Neural cell (in vitro differentiated cells): Measurements from ENCODE around the gene SDF4. TPM values are rescaled to one million over a fixed set of nuclear protein-coding genes. Genes with fewer than 3 reads are reported as not detected.

Source experiments
- H2AFZ ChIP-seq: fragments of 200-600, 300-800 bp; sonication (generic), shearing (Covaris generic); 2 replicates; pipeline ENCODE4 v1.6.0; 2014; ENCODE audit warnings: low read depth, mild to moderate bottlenecking, antibody characterized with exemption, low read length, moderate library complexity
- H3F3A ChIP-seq: fragments of 200-600 bp; shearing (Covaris generic); 2 replicates; pipeline ENCODE4 v1.6.1; 2016; ENCODE audit warnings: mild to moderate bottlenecking, moderate library complexity, mixed read lengths, antibody characterized with exemption, low read length; ENCODE audit not compliant: insufficient read depth, poor library complexity, severe bottlenecking
- H3K27ac ChIP-seq: fragments of 200-600, 300-800 bp; sonication (generic), shearing (Covaris generic); 2 replicates; pipeline ENCODE4 v1.5.1; 2014; ENCODE audit warnings: mild to moderate bottlenecking, low read length, moderate library complexity
- H3K27me3 ChIP-seq: fragments of 300-800, 200-600 bp; sonication (generic), shearing (Covaris generic); 2 replicates; pipeline ENCODE4 v1.6.0; 2014; ENCODE audit warnings: mild to moderate bottlenecking, low read depth, low read length, moderate library complexity; ENCODE audit not compliant: insufficient read depth
- H3K36me3 ChIP-seq: fragments of 300-800, 200-600 bp; sonication (generic), shearing (Covaris generic); 2 replicates; pipeline ENCODE4 v1.5.1; 2014; ENCODE audit warnings: mild to moderate bottlenecking, antibody characterized with exemption, low read length, moderate library complexity; ENCODE audit not compliant: insufficient read depth
- H3K4me2 ChIP-seq: fragments of 300-800, 200-600 bp; sonication (generic), shearing (Covaris generic); 2 replicates; pipeline ENCODE4 v1.6.0; 2014; ENCODE audit warnings: mild to moderate bottlenecking, low read length
- H3K4me3 ChIP-seq: fragments of 300-800, 200-600 bp; sonication (generic), shearing (Covaris generic); 2 replicates; pipeline ENCODE4 v1.5.1; 2014; ENCODE audit warnings: mild to moderate bottlenecking, low read length, moderate library complexity
- H3K79me2 ChIP-seq: fragments of 200-600 bp; shearing (Covaris generic); replicated peaks from 2 replicates; pipeline ENCODE4 v1.6.0; 2014; ENCODE audit warnings: mild to moderate bottlenecking, low read length, moderate library complexity; ENCODE audit not compliant: insufficient read depth
- H3K9ac ChIP-seq: fragments of 300-800, 200-600 bp; sonication (generic), shearing (Covaris generic); 2 replicates; pipeline ENCODE4 v1.6.1; 2016; ENCODE audit warnings: mild to moderate bottlenecking, low read length, mixed read lengths
- H3K9me2 ChIP-seq: fragments of 200-600 bp; shearing (Covaris generic); 2 replicates; pipeline ENCODE4 v1.6.1; 2016; ENCODE audit warnings: mild to moderate bottlenecking, low read length, mixed read lengths; ENCODE audit not compliant: insufficient read depth
- H3K9me3 ChIP-seq: fragments of 200-600, 300-800 bp; sonication (generic), shearing (Covaris generic); 2 replicates; pipeline ENCODE4 v1.6.1; 2016; ENCODE audit warnings: mild to moderate bottlenecking, mixed run types, low read length, moderate library complexity, mixed read lengths
- H4K20me1 ChIP-seq: fragments of 200-600 bp; shearing (Covaris generic); 2 replicates; pipeline ENCODE4 v1.6.1; 2016; ENCODE audit warnings: mild to moderate bottlenecking, mixed run types; ENCODE audit not compliant: insufficient read depth
- EP300 ChIP-seq: fragments of 450-650 bp; conservative IDR thresholded peaks from 2 replicates; pipeline ENCODE4 v1.6.1; 2014; ENCODE audit warnings: antibody characterized with exemption, mild to moderate bottlenecking, moderate library complexity; ENCODE audit not compliant: poor library complexity, severe bottlenecking
- EZH2 ChIP-seq: fragments of 200-600, 300-800 bp; shearing (Covaris generic), sonication (generic); IDR thresholded peaks from 2 replicates; pipeline ENCODE4 v1.6.1; 2014; ENCODE audit warnings: antibody characterized with exemption, low read length, borderline replicate concordance, mild to moderate bottlenecking; ENCODE audit not compliant: insufficient read depth, poor library complexity, severe bottlenecking
- MXI1 ChIP-seq: fragments of 450-650 bp; conservative IDR thresholded peaks from 2 replicates; pipeline ENCODE4 v1.6.1; 2014; ENCODE audit warnings: antibody characterized with exemption, mild to moderate bottlenecking; ENCODE audit not compliant: poor library complexity, severe bottlenecking
- POLR2AphosphoS5 ChIP-seq: IDR thresholded peaks from 2 replicates; pipeline ENCODE4 v1.6.1; 2012
- RAD21 ChIP-seq: fragments of 450-650 bp; conservative IDR thresholded peaks from 2 replicates; pipeline ENCODE4 v1.6.1; 2014; ENCODE audit warnings: antibody characterized with exemption, mild to moderate bottlenecking, moderate library complexity
- SMC3 ChIP-seq: fragments of 450-650 bp; conservative IDR thresholded peaks from 2 replicates; pipeline ENCODE4 v1.6.1; 2014; ENCODE audit warnings: antibody characterized with exemption, mild to moderate bottlenecking, moderate library complexity; ENCODE audit not compliant: poor library complexity
- TAF1 ChIP-seq: IDR thresholded peaks from 2 replicates; pipeline ENCODE4 v1.6.1; 2012; ENCODE audit warnings: low read depth
- polyA plus RNA-seq: library from polyadenylated mRNA; depleted of rRNA; stranded (reverse); fragments of >200 nt; gene quantifications from 2 replicates; pipeline ENCODE4 v1.2.3, GENCODE V29; 2014
- TF ChIP-seq, protein P1 (sequence below): fragments of 450-650 bp; IDR thresholded peaks from 2 replicates; pipeline ENCODE4 v1.5.1; 2014; ENCODE audit warnings: antibody characterized with exemption, mild to moderate bottlenecking, moderate library complexity; ENCODE audit not compliant: poor library complexity, severe bottlenecking
- TF ChIP-seq, protein P2 (sequence below): IDR thresholded peaks from 2 replicates; pipeline ENCODE4 v1.6.1; 2012; ENCODE audit warnings: borderline replicate concordance

Gene SDF4
- polyA plus RNA-seq, 1 donor from 2014 or later, result 91.2 TPM

DNA sequence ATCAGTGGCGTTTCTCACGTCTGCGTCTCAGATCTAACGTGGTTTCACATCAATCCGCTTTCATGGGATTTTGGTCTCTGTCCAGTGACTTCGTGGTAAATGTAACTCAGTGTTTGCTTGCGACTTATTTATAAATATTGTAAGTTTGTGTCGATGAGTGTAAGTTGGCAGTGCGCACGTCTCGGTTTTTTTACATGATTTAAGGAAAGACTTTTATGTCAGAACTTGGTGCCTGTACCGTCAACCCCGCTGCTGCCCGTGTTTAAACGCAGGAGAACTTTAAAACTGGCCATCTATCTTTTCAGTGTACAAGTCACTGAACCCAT, 1.7 kb upstream of the SDF4 start:
- no peaks in the 10 kb centered on the region for H3K9me3 ChIP-seq
- no peaks in the 10 kb centered on the region for H3K9me2 ChIP-seq
- peaks cover 24% of the 10 kb centered on the region for H3K79me2 ChIP-seq
- no peaks in the 10 kb centered on the region for H3F3A ChIP-seq
- no peak overlapping the region for H2AFZ ChIP-seq
- no peaks in the 10 kb centered on the region for H3K36me3 ChIP-seq
- H4K20me1 ChIP-seq, result no peaks in the 10 kb centered on the region
- no peak overlapping the region for H3K4me3 ChIP-seq
- no peak overlapping the region for H3K4me2 ChIP-seq
- no peak overlapping the region for H3K9ac ChIP-seq
- H3K27me3 ChIP-seq, result no peaks in the 10 kb centered on the region
- no peak overlapping the region for H3K27ac ChIP-seq
- TF ChIP-seq TAF1, result no peak
- TF ChIP-seq, protein P1, sequence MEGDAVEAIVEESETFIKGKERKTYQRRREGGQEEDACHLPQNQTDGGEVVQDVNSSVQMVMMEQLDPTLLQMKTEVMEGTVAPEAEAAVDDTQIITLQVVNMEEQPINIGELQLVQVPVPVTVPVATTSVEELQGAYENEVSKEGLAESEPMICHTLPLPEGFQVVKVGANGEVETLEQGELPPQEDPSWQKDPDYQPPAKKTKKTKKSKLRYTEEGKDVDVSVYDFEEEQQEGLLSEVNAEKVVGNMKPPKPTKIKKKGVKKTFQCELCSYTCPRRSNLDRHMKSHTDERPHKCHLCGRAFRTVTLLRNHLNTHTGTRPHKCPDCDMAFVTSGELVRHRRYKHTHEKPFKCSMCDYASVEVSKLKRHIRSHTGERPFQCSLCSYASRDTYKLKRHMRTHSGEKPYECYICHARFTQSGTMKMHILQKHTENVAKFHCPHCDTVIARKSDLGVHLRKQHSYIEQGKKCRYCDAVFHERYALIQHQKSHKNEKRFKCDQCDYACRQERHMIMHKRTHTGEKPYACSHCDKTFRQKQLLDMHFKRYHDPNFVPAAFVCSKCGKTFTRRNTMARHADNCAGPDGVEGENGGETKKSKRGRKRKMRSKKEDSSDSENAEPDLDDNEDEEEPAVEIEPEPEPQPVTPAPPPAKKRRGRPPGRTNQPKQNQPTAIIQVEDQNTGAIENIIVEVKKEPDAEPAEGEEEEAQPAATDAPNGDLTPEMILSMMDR, result no peak
- TF ChIP-seq EZH2, result no peak
- TF ChIP-seq EP300, result no peak
- no peak for TF ChIP-seq POLR2AphosphoS5
- TF ChIP-seq, protein P2, sequence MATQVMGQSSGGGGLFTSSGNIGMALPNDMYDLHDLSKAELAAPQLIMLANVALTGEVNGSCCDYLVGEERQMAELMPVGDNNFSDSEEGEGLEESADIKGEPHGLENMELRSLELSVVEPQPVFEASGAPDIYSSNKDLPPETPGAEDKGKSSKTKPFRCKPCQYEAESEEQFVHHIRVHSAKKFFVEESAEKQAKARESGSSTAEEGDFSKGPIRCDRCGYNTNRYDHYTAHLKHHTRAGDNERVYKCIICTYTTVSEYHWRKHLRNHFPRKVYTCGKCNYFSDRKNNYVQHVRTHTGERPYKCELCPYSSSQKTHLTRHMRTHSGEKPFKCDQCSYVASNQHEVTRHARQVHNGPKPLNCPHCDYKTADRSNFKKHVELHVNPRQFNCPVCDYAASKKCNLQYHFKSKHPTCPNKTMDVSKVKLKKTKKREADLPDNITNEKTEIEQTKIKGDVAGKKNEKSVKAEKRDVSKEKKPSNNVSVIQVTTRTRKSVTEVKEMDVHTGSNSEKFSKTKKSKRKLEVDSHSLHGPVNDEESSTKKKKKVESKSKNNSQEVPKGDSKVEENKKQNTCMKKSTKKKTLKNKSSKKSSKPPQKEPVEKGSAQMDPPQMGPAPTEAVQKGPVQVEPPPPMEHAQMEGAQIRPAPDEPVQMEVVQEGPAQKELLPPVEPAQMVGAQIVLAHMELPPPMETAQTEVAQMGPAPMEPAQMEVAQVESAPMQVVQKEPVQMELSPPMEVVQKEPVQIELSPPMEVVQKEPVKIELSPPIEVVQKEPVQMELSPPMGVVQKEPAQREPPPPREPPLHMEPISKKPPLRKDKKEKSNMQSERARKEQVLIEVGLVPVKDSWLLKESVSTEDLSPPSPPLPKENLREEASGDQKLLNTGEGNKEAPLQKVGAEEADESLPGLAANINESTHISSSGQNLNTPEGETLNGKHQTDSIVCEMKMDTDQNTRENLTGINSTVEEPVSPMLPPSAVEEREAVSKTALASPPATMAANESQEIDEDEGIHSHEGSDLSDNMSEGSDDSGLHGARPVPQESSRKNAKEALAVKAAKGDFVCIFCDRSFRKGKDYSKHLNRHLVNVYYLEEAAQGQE, result no peak
- no peak for TF ChIP-seq SMC3
- TF ChIP-seq RAD21, result no peak
- TF ChIP-seq MXI1, result no peak

DNA sequence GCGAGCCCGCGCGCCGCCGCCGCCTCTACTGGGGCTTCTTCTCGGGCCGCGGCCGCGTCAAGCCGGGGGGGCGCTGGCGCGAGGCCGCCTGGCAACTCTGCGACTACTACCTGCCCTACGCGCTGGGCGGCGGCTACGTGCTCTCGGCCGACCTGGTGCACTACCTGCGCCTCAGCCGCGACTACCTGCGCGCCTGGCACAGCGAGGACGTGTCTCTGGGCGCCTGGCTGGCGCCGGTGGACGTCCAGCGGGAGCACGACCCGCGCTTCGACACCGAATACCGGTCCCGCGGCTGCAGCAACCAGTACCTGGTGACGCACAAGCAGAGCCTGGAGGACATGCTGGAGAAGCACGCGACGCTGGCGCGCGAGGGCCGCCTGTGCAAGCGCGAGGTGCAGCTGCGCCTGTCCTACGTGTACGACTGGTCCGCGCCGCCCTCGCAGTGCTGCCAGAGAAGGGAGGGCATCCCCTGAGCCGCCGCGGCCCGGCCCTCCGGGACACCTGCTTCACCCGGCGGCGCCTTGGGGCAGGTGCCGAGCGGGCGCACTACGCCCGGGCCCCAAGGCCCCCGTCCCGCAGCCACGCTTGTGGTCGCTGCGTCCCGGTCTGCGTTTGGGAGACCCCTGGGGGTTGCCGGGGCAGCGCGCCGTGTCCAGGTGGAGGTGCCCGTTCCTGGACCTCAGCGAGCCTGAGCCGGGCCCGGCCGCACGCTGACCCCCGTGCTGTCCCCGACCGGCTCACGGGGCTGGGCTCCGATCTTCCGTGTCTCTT, 1.2 kb upstream of the SDF4 start:
- H2AFZ ChIP-seq, result no peak overlapping the region
- no peaks in the 10 kb centered on the region for H3K9me3 ChIP-seq
- H3K79me2 ChIP-seq, result peaks cover 24% of the 10 kb centered on the region
- no peak overlapping the region for H3K9ac ChIP-seq
- H4K20me1 ChIP-seq, result no peaks in the 10 kb centered on the region
- no peaks in the 10 kb centered on the region for H3K36me3 ChIP-seq
- no peak overlapping the region for H3K4me2 ChIP-seq
- H3K4me3 ChIP-seq, result peak overlapping the region; percentile 58
- H3K27me3 ChIP-seq, result no peaks in the 10 kb centered on the region
- H3K9me2 ChIP-seq, result no peaks in the 10 kb centered on the region
- H3K27ac ChIP-seq, result no peak overlapping the region
- TF ChIP-seq POLR2AphosphoS5, result no peak
- TF ChIP-seq EP300, result no peak
- no peak for TF ChIP-seq EZH2
- no peak for TF ChIP-seq SMC3
- TF ChIP-seq, protein P1, result no peak
- no peak for TF ChIP-seq TAF1
- TF ChIP-seq, protein P2, result no peak
- no peak for TF ChIP-seq RAD21
- no peak for TF ChIP-seq MXI1
- no peaks in the 10 kb centered on the region for H3F3A ChIP-seq
